ENCODE measurements around the gene ITIH4.
A peak's percentile ranks its signal among the peaks of the same experiment; 100 is the strongest.

The ITIH4 gene

DNA sequence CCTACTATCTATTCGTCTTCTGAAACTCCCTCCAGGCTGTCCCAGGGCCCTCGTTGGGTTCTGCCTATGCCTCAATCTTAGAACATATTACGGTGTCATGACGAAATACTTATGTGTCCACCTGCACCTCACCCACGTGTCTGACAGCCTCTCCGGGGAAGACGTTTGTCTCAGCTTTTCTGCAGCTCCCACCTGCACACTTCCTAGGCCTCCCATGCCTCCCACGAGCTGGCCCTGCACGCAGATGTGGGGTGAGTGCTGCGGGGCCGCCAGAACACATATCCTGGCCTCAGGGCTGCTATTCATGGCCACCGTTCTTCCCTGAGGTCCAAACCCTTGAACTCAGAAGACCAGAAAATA lies 11.5 kb upstream of the ITIH4 start:
- peaks cover 25% of the 10 kb centered on the region; the same call in 1 of the 2 replicates for H3K36me3 ChIP-seq (ENCODE audit: control insufficient read depth, insufficient read depth, low read length)
- no peak overlapping the region for H3K4me3 ChIP-seq (ENCODE audit: low read depth, low read length)
- H3K9me3 ChIP-seq (ENCODE audit: control insufficient read depth, insufficient read depth, low read length): no peaks in the 10 kb centered on the region
- no peaks in the 10 kb centered on the region for H3K4me1 ChIP-seq (ENCODE audit: control insufficient read depth, insufficient read depth, low read length)
- H3K27ac ChIP-seq (ENCODE audit: low read depth, low read length): no peak overlapping the region
- no peak overlapping the region for H3K9ac ChIP-seq (ENCODE audit: low read depth, low read length)
- no peaks in the 10 kb centered on the region for H3K27me3 ChIP-seq (ENCODE audit: control insufficient read depth, insufficient read depth, low read length)

DNA sequence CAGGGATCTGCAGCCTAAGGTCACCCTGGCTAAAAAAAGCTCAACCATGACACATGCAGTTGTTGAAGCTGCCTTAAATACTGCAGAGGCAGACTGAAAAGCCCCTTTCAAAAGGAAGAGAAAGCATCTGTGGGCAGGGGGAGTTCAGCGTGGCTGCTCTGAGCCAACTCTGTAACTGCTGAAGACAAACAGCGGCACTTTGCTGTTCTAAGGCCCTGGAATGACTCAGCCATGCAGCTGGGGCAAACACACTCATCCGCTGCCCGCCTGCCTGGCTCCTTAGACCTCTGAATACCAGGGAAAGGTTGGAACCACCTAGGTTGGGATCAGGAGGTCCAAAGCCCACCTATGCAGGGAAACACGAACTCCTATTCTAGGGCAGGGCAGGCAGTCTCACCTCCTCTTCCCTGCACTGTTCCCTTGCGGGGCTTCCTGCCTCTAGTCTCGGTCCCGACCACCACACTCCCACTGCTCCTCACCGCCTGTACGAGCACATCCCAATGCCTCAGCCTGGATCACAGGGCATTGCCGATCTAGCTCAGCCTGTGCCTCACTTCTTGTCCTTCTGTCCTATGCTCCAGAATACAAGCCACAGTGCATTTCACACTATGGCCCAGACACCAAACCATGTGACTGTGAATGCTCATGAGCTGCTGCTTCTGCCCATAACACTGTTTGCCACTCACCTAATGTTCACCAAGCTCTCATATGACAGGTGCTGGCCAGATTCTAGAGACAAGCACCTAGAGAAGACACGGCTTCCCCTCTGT lies 10.9 kb upstream of the ITIH4 start:
- no peaks in the 10 kb centered on the region for H3K9me3 ChIP-seq (ENCODE audit: control insufficient read depth, insufficient read depth, low read length)
- no peaks in the 10 kb centered on the region for H3K27me3 ChIP-seq (ENCODE audit: control insufficient read depth, insufficient read depth, low read length)
- H3K4me3 ChIP-seq (ENCODE audit: low read depth, low read length): no peak overlapping the region
- H3K27ac ChIP-seq (ENCODE audit: low read depth, low read length): no peak overlapping the region
- no peaks in the 10 kb centered on the region for H3K4me1 ChIP-seq (ENCODE audit: control insufficient read depth, insufficient read depth, low read length)
- no peak overlapping the region for H3K9ac ChIP-seq (ENCODE audit: low read depth, low read length)
- H3K36me3 ChIP-seq (ENCODE audit: control insufficient read depth, insufficient read depth, low read length): peaks cover 25% of the 10 kb centered on the region; the same call in 1 of the 2 replicates

DNA sequence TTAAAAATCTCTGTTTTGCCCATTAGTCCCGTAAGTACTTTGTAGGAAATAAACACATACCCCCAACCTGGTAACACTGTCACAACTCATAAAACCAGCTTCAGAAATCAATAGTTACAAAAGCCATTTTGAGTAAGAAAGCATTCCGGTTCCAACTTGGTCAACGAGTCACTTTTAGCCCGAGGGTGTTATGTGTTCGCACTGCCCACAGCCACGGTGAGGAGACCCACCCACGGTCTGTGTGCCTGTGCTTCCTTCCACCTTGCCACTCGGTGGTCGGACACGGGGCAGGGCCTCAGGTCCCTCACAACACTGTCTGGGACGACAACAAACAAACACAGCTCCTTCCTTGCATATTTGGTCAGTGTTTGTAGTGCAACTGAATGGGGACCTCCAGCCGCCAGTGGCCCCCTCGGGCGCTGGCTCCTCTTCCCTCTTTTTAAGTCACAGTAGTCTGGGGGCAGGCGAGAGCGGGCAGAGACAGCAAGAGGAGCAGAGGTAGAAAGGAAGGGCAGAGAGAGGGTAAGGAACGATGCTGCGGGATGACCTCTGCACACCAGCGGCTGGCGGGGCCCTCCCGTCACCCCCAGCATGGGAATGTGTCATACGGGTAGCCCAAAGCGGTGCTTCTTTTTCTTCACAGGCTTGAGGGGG lies 9.5 kb upstream of the ITIH4 start:
- Histone ChIP-seq H3K4me1 (ENCODE audit: control insufficient read depth, insufficient read depth, low read length) (peaks cover 7% of the 10 kb centered on the region; the same call in 1 of the 2 replicates), H3K27me3 (ENCODE audit: control insufficient read depth, insufficient read depth, low read length) (no peaks in the 10 kb centered on the region), H3K9ac (ENCODE audit: low read depth, low read length) (no peak overlapping the region), H3K4me3 (ENCODE audit: low read depth, low read length) (no peak overlapping the region), H3K27ac (ENCODE audit: low read depth, low read length) (no peak overlapping the region), H3K36me3 (ENCODE audit: control insufficient read depth, insufficient read depth, low read length) (peaks cover 27% of the 10 kb centered on the region; the same call in 1 of the 2 replicates), H3K9me3 (ENCODE audit: control insufficient read depth, insufficient read depth, low read length) (no peaks in the 10 kb centered on the region)

DNA sequence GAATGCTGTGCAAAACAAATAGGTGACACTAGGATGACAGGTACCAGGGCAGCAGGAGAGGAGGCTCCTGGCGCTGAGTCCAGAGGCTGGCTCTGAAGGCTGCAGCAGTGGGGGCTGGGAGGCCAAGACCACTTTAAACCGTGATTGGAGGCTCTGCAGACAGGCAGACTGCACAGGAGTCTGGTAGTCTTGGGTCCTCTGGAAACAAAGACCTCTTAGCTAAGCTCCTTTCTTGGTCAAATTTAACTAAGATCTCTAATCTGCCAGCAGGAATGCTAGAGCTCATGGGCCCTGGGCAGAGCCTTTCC lies 8.8 kb upstream of the ITIH4 start:
- Histone ChIP-seq H3K36me3 (ENCODE audit: control insufficient read depth, insufficient read depth, low read length) (peaks cover 27% of the 10 kb centered on the region; the same call in 1 of the 2 replicates), H3K4me1 (ENCODE audit: control insufficient read depth, insufficient read depth, low read length) (peaks cover 7% of the 10 kb centered on the region; the same call in 1 of the 2 replicates), H3K4me3 (ENCODE audit: low read depth, low read length) (no peak overlapping the region), H3K9me3 (ENCODE audit: control insufficient read depth, insufficient read depth, low read length) (no peaks in the 10 kb centered on the region), H3K9ac (ENCODE audit: low read depth, low read length) (no peak overlapping the region), H3K27me3 (ENCODE audit: control insufficient read depth, insufficient read depth, low read length) (no peaks in the 10 kb centered on the region), H3K27ac (ENCODE audit: low read depth, low read length) (no peak overlapping the region)

DNA sequence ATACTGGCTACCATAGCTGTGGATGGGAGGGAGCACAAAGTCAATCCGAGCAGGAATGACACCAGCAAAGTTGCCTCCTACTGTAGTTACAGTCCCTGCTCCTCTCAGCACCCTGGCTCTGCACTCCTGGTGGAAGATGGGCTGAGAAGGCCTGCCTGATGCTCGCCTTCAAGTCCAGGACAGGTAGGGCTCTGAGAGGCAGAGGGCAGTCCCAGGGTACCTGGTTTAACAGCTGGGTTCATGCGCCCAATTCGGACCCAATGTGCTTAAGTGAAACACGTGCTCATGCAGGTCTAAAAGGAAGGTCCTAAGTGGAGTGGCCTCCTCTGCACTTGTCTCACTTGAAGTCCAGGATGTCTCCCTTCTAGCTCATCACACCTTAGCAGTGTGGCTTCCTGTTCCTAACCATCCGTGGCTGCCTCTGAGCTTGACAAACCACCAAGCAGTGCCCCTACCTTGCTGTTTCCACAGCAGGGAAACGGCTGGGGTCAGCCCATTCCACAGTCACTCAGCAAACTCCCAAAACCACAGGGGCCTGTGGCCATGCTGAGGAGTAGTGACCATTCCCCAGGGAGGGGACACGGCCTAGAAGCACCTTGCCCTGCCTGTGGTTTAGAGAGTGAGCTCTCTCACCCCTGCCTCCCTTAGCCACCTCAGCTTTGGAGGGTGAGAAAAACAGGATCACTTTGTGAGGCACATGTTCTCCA lies 8.2 kb upstream of the ITIH4 start:
- Histone ChIP-seq H3K27ac (ENCODE audit: low read depth, low read length) (no peak overlapping the region), H3K27me3 (ENCODE audit: control insufficient read depth, insufficient read depth, low read length) (no peaks in the 10 kb centered on the region), H3K9ac (ENCODE audit: low read depth, low read length) (no peak overlapping the region), H3K36me3 (ENCODE audit: control insufficient read depth, insufficient read depth, low read length) (peaks cover 27% of the 10 kb centered on the region; the same call in 1 of the 2 replicates), H3K4me1 (ENCODE audit: control insufficient read depth, insufficient read depth, low read length) (peaks cover 7% of the 10 kb centered on the region; the same call in 1 of the 2 replicates), H3K4me3 (ENCODE audit: low read depth, low read length) (no peak overlapping the region), H3K9me3 (ENCODE audit: control insufficient read depth, insufficient read depth, low read length) (no peaks in the 10 kb centered on the region)

DNA sequence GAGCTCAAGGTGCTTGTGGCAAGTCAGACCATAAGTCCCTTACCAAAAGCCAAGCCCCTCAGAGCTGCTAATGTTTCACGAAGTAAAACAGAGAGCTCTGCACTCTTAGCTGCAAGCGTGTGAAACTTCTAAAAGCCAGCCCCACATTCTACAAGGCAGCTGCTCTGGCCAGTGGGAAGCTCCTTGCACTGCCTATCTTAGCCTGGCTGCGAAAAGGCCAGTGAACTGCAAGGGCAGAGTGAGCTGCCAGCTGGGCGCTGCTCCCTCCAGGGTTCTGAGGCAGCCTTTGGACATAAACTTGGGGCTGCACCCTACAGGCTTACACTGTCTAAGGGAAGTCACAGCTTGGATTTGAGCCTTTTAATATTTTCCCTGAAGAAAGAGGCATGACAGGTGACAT lies 6.5 kb upstream of the ITIH4 start:
- no peaks in the 10 kb centered on the region for H3K27me3 ChIP-seq (ENCODE audit: control insufficient read depth, insufficient read depth, low read length)
- no peaks in the 10 kb centered on the region for H3K9me3 ChIP-seq (ENCODE audit: control insufficient read depth, insufficient read depth, low read length)
- H3K4me1 ChIP-seq (ENCODE audit: control insufficient read depth, insufficient read depth, low read length): peaks cover 7% of the 10 kb centered on the region; the same call in 1 of the 2 replicates
- H3K9ac ChIP-seq (ENCODE audit: low read depth, low read length): no peak overlapping the region
- H3K27ac ChIP-seq (ENCODE audit: low read depth, low read length): no peak overlapping the region
- peaks cover 19% of the 10 kb centered on the region; the same call in 1 of the 2 replicates for H3K36me3 ChIP-seq (ENCODE audit: control insufficient read depth, insufficient read depth, low read length)
- no peak overlapping the region for H3K4me3 ChIP-seq (ENCODE audit: low read depth, low read length)

DNA sequence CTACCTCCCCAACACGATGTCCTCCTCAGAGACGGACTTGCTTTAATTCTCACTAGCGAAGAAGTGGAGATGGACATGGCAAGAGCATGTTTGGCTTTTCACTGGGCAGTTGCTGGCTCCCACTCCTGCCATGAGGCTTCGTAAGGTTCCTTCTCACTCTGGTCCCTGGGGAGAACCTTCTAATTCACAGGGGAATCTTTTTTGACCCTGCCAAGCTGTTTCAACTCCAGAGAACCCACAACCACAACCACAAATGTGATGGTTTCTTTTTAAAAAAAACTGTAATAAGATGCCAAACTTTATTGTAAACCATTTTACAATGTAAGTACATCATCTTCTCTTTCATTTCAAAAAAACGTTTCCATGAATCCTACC lies 6.0 kb upstream of the ITIH4 start:
- H3K9me3 ChIP-seq (ENCODE audit: control insufficient read depth, insufficient read depth, low read length): no peaks in the 10 kb centered on the region
- peaks cover 15% of the 10 kb centered on the region; the same call in 1 of the 2 replicates for H3K36me3 ChIP-seq (ENCODE audit: control insufficient read depth, insufficient read depth, low read length)
- no peaks in the 10 kb centered on the region for H3K27me3 ChIP-seq (ENCODE audit: control insufficient read depth, insufficient read depth, low read length)
- H3K4me3 ChIP-seq (ENCODE audit: low read depth, low read length): no peak overlapping the region
- no peak overlapping the region for H3K9ac ChIP-seq (ENCODE audit: low read depth, low read length)
- peaks cover 7% of the 10 kb centered on the region; the same call in 1 of the 2 replicates for H3K4me1 ChIP-seq (ENCODE audit: control insufficient read depth, insufficient read depth, low read length)
- no peak overlapping the region for H3K27ac ChIP-seq (ENCODE audit: low read depth, low read length)

DNA sequence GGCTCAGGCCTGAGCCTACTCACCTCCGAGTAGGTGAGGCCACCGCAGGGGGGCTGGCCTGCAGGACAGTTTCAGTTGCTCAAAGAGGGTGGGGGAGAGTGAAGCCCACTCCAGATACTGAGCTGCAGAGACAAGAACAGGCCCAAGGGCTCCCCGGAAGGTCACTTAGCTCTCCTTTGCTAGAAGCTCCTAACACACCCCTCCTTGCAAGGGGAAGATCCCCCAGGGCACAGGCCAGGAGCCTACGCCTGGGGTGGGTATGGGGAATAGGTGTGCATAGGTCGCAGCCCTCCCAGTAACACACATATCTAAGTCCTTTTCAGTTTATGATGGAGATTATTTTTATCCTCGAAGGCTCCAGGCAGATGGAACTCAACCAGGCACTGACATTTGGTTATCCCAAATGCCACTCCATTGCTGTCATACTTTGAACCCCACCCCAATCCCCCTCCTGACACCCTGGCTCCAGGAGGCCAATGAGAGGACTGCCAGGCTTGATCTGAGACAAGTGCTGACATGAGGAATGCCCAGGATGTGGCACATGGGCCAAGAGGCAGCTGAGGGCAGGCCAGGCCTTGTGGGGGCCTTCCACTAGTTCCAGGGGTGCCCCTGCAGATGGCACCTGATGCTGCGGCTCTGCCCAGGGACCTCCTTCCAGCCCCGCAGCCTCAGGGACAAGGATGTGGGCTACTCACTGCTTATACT lies 5.4 kb upstream of the ITIH4 start:
- no peaks in the 10 kb centered on the region for H3K9me3 ChIP-seq (ENCODE audit: control insufficient read depth, insufficient read depth, low read length)
- H3K27ac ChIP-seq (ENCODE audit: low read depth, low read length): peak overlapping the region; percentile 39
- peaks cover 9% of the 10 kb centered on the region; the same call in 1 of the 2 replicates for H3K36me3 ChIP-seq (ENCODE audit: control insufficient read depth, insufficient read depth, low read length)
- H3K9ac ChIP-seq (ENCODE audit: low read depth, low read length): no peak overlapping the region
- peaks cover 7% of the 10 kb centered on the region; the same call in 1 of the 2 replicates for H3K4me1 ChIP-seq (ENCODE audit: control insufficient read depth, insufficient read depth, low read length)
- H3K4me3 ChIP-seq (ENCODE audit: low read depth, low read length): no peak overlapping the region
- no peaks in the 10 kb centered on the region for H3K27me3 ChIP-seq (ENCODE audit: control insufficient read depth, insufficient read depth, low read length)

DNA sequence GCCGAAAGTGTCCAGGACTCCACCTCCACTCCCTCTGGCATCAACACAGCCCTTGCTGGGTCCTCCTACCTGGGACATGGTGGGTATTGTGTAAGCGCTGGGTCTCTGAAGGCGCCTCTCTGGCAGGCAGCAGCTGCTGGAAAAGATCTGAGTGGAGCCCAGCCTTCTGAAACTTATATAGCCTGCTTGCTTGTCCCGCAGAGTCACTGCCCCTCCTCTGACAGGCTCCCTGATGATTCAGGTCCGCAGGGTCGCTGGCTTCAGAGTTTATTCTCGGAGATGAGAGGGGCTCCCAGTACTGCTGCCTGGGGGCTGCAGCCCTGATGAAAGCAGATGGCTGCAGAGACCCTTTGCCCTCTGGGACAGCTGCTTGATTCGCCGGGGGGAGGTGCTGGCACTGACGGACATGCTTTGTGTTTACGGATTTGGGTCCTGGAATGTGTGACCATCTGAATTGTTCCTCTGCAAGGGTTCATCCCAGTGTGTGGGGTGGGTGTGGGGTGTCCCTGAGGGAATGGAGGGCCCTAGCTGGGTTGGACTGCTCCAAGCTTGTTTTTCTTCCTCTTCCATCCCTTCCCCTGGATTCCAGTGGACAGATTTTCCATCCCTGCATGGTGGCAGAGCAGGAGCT lies 4.5 kb upstream of the ITIH4 start, which contains the start of gene MUSTN1:
Gene MUSTN1 (minus strand): TSS at position 149 of the 631 bp plus-strand sequence. CDS start 71 bp downstream, at position 78.
- Histone ChIP-seq H3K27ac (ENCODE audit: low read depth, low read length) (peak within 1 kb of the TSS; percentile 39), H3K36me3 (ENCODE audit: control insufficient read depth, insufficient read depth, low read length) (peaks cover 7% of the 10 kb centered on the region; the same call in 1 of the 2 replicates), H3K9ac (ENCODE audit: low read depth, low read length) (no peak within 1 kb of the TSS), H3K27me3 (ENCODE audit: control insufficient read depth, insufficient read depth, low read length) (no peaks in the 10 kb centered on the region), H3K4me3 (ENCODE audit: low read depth, low read length) (no peak within 1 kb of the TSS), H3K4me1 (ENCODE audit: control insufficient read depth, insufficient read depth, low read length) (peaks cover 7% of the 10 kb centered on the region; the same call in 1 of the 2 replicates), H3K9me3 (ENCODE audit: control insufficient read depth, insufficient read depth, low read length) (no peaks in the 10 kb centered on the region)

DNA sequence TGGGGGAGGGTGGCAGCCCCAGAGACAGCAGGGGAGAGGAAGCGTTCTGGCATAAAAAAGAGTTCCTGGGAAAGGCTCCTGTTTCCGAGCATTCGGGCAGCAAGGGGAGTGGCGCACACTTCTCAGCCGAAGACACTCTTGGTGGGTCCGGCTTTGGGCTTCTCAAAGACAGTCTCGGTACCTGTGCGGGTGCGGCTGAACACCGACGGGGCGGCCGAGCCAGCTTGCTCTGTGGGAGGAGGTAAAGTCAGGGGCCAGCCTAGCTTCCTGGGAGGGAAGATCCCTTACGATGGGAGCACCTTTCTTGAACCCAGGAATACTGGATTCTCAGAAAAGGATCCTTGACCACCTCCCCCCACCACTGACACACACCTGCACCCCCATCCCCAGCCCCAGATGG lies 2.7 kb upstream of the ITIH4 start:
- Histone ChIP-seq H3K9me3 (ENCODE audit: control insufficient read depth, insufficient read depth, low read length) (no peaks in the 10 kb centered on the region), H3K27ac (ENCODE audit: low read depth, low read length) (no peak overlapping the region), H3K9ac (ENCODE audit: low read depth, low read length) (no peak overlapping the region), H3K27me3 (ENCODE audit: control insufficient read depth, insufficient read depth, low read length) (no peaks in the 10 kb centered on the region), H3K36me3 (ENCODE audit: control insufficient read depth, insufficient read depth, low read length) (peaks cover 4% of the 10 kb centered on the region; the same call in 1 of the 2 replicates), H3K4me1 (ENCODE audit: control insufficient read depth, insufficient read depth, low read length) (peaks cover 7% of the 10 kb centered on the region; the same call in 1 of the 2 replicates), H3K4me3 (ENCODE audit: low read depth, low read length) (no peak overlapping the region)

Measured in HUES48 (cell line).